ENCODE data around the gene WFDC1.
"Not testable (repeated sequence)": the region's sequence is repeated elsewhere in the genome, so short reads cannot be mapped to it uniquely, and the experiment has no call there.

WFDC1 gene

DNA sequence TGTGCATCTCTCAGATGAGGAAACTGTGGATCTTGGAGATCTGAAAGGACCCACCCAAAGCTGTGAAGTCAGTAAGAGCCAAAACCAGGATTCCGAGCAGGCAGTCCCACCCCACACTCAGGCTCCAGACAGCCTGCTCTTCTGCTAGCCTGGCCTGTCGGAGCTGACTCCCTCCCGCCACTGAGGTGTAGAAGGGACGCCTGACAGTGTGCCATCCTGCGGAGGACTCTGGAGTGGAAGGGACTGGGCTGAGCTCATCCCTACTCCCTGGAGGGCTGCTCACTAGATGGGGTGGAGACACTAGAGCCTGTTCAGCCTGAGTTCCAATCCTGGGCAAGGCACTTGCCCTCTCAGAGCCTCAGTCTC lies 36.0 kb downstream of the WFDC1 start:
- DNase-seq: no peak

DNA sequence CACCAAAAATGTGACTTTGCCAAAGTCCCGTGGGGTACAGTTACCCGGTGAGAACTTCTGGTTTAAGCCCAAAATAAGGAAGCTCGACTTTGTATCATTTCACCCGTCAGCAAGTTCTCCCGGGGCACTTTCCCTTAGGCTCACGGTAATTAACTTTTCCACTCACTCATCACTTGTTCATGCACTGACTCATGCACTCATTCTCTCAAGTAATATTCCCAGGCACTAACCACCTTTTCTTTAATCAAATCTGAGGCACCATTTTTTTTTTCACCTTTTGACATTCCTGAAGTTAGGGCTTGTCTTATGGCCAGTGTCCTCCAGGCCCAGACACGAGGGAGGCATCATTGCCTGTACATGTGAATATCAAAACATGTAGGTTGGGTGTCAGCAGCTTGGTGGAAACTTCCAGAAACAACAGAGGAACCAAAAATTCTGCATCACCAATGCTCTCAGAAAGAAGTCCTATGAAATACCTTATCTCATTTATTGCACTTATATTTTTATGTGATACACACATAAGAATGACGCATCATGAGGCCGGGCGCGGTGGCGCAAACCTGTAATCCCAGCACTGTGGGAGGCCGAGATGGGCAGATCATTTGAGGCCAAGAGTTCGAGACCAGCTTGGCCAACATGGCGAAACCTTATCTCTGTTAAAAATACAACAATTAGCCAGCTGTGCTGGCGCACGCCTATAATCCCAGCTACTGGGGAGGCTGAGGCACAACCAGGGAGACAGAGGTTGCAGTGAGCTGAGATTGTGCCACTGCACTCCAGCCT lies 37.5 kb downstream of the WFDC1 start:
- DNase-seq: no peak

DNA sequence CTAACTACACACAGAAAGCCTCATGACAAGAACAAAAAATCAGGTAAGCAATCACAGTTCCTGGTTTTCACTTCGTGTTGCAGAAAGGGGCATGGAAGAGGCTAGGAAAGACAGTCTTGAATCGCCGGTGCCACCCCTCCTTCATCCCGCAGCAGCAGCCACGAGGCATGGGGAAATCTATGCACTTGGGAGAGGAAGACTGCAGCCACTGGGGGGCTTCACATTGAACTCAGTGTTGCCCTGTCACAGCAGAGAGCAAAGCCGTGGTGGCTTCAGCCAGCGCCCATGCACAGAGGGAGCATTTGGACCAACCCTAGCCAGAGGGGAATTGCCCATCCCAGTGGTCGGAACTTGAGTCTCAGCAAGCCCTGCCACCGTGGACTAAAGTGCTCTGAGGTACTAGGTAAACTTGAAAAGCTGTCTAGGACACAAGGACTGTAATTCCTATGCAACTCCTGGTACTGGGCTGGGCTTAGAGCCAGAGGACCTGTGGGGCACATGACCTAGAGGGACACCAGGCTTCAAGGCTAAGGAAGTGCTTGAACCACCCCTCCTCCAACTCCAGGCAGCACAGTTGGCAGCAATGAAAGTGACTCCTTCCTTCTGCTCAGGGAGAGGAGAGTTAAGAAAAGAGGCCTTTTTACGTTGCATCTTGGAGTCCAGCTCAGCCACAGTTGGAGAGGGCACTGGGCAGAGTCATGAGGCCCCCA lies 38.5 kb downstream of the WFDC1 start:
- no peak for DNase-seq

DNA sequence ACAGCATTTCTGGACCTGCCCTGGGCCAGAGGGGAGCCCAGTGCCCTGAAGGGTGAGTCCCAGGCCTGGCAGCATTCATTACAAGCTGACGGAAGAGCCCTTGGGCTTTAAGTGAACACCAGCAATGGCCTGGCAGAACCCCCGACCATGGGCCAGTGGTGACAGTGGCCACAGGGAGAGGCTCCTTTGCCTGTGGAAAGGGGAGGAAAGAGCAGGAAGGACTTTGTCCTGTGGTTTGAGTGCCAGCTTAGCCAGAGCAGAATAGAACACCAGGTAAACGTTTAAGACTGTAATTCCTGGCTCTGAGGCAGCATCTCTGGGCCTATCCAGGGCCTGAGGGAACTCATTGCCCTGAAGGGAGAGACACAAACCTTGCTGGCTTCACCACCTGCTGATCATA lies 39.4 kb downstream of the WFDC1 start:
- DNase-seq: no peak

DNA sequence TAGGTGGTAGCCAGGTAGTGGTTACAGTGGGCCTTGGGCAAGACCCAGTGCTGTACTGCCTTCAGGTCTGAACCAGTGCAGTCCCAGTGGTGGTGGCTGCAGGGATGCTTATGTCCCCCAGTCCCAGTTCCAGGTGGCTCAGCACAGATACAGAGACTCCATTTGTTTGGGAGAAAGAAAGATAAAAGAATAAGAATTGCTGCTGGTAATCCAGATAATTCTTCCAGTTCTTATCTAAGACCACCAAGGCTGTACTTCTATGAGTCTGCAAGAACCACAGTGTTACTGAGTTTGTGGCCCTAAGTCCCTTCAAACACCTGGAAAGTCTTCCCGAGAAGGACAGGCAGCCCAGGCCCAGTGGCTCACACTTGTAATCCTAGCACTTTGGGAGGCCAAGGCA lies 39.8 kb downstream of the WFDC1 start:
- DNase-seq: no peak

DNA sequence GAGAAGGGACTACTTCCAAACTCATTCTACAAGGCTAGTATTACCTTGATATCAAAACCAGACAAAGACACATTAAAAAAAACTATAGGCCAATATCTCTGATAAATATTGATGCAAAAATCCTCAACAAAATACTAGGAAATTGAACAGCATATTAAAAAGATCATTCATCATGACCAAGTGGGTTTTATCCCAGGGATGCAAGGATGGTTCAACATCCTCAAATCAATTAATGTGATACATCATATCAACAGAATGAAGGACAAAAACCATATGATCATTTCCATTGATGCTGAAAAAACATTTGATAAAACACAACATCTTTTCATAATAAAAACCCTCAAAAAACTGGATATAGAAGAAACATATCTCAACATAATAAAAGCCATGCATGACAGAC lies 42.6 kb downstream of the WFDC1 start:
- DNase-seq: not testable (repeated sequence)

DNA sequence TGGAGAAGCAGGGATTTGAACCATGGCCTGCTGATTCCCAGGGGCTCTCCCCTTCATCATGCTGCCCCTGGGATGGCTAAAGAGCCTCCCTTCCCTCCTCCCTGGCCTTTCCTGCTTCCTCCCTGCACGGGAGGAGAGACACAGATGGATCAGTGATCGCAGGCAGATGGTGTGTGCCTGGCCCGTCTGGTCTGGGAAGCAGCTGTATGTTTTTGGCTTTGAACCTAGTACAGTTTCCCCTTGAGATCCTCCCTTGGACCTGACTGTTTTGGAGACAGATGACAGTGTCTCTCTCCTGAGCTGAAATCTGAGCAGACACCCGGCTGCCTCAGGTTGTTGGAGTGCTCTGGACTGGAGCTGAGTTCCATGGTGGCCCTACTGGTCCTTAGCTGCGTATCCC lies 44.6 kb downstream of the WFDC1 start:
- no peak for DNase-seq

DNA sequence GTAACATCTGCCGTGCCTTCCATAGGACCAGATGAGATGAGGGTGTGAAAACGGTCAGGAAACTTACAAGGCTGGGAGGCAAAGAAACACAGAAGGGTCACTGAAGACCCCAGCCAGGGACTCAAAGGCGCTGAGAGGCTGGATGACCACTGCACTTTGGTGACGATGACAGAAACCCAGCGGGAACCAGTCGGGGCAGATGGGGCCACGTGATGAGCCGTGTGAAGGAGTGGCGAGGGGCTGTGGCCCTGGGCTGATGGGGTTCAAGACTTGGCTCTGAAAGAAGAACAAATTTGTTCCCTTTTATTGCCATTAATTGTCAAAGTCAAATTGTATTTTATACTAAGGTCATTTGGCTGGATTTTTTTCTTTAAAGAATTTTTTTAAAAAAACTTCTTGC lies 45.1 kb downstream of the WFDC1 start:
- no peak for DNase-seq

DNA sequence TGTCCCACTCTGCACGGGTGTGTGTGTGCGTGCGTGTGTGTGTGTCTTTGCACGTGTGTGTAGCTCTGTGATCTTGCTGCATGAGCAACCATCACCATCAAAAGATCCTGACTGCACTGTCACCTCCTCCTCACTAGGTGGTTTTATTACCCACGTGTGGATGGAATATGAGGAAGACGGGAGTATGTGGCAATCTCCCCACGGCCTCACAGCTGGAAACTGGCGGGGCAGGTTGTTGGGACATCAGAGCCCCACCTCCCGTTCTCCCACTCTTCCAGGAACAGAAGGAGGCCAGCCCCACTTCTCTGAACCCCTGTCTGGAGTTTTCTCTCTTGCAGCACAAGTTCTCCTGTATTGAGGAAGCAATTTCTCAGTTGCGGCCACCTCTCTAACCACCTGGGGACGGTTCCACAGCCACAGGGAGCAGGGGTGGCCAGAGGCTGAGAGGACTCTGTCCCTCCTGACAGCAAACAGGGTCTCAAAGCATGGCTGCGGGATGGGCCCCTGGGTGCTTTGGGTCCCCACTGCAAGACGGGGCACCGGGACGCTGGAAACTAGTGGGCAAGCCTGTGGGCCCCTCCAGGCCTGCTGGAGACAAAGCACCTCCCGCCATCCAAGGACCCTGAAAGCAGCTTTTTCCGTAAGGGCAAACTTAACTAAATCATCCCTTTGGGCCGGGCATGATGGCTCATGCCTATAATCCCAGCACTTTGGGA lies 45.8 kb downstream of the WFDC1 start:
- DNase-seq: no peak

DNA sequence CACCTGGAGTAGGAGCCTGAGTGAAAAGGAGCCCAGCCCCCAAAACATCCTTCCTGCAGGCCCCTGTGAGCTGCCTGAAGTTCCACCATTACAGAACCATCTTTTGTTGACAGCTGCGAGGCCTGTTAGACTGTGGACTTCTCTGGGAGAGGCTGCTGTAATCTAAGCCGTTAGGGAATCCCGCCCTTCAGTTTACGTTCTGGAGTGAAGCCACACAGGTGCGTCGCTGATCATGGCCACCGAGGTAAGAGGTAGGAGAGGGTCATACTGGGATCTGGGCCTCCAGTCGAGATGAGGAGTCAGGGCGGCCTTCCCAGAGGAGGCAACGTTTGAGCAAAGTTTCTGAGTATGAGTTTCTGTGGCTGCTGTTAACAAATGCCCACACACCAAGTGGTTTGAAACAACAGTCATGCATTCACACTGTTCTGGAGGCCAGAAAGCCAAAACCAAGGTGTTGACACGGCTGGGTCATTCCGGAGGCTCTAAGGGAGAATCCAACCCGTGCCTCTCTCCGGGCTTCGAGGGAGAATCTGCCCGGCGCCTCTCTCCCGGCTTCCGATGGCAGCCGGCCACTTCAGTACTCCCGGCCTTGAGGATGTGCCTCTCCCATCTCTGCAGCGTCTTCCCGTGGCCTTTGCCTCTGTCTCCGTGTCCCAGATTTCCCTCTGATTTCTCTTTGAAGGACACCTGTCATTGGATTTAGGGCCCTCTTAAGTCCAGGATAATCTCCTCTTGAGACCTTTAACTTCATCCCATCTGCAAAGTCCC lies 47.0 kb downstream of the WFDC1 start:
- no peak for DNase-seq

DNA sequence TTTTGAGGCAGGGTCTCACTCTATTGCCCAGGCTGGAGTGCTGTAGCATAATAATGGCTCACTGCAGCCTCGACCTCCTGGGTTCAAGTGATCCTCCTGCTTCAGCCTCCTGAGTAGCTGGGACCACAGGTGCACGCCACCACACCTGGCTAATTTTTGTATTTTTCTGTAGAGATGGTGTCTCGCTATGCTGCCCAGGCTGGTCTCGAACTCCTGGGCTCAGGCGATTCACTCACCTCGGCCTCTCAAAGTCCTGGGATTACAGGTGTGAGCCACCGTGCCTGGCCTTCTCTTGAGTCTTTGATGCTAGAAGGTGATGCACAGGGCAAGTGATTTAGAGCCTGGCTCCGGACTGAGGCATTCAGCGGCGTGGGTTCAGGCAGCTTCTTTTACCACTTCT lies 49.1 kb downstream of the WFDC1 start:
- DNase-seq: not testable (repeated sequence)

DNA sequence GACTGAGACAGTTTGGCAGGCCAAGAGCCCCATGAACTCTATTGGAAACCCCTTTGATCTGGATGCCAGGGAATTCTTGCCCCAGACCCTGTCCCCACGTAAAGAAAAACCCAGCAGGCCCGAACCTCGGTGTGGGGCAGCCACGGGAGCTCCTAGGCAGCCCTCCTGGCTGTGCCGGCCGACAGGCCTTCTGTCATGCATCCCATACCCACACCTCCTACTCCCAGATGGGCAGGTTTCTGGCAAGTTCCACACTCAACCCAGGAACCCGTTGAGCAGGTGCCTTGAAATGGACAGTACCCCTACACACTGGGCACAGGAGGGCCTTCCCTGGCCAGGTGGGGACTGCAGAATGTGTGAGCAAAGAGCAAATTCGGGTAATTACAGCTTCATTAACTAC lies 50.1 kb downstream of the WFDC1 start:
- no peak for DNase-seq

DNA sequence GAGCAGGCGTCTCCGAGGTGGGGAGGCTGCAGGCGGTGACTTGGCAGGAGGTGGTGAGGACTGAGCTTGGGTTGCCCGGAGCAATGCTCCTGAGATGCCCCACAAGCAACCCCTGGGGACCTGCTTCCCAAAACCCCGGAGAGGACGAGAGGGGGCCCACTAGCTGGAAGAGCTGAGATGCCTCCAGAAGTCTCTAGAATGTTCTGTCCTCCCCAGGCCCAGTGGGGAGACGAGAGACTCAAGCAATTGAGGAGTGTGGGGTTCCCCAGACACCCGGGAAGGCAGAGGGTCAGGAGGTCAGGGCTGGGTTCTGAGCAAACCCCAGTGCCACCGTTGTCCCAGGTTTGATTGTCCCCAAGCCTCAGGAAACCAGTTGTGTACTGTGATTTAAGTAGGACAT lies 52.5 kb downstream of the WFDC1 start:
- no peak for DNase-seq

DNA sequence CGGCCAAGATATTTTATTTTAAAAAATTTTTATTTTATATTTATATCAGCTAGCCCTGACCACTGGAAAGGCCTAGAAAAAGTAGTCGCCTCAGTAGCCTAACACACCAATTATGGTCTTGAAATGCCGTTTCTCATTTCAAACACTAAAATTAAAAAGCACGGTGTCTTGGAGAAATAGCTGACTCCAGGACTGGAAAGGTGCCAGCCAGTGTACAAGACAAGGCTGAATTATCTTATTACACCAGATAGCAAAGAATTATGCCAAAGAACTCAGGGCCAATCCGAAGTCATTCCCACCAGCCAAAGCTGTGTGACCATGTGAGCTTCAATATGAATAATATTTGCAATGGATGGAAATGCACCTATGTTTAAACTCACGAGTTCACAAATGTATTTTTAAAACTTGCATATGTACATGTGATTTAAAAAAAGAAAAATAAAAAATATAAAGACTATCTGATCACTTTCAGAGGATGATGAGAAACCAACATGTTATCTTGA lies 53.8 kb downstream of the WFDC1 start:
- no peak for DNase-seq

DNA sequence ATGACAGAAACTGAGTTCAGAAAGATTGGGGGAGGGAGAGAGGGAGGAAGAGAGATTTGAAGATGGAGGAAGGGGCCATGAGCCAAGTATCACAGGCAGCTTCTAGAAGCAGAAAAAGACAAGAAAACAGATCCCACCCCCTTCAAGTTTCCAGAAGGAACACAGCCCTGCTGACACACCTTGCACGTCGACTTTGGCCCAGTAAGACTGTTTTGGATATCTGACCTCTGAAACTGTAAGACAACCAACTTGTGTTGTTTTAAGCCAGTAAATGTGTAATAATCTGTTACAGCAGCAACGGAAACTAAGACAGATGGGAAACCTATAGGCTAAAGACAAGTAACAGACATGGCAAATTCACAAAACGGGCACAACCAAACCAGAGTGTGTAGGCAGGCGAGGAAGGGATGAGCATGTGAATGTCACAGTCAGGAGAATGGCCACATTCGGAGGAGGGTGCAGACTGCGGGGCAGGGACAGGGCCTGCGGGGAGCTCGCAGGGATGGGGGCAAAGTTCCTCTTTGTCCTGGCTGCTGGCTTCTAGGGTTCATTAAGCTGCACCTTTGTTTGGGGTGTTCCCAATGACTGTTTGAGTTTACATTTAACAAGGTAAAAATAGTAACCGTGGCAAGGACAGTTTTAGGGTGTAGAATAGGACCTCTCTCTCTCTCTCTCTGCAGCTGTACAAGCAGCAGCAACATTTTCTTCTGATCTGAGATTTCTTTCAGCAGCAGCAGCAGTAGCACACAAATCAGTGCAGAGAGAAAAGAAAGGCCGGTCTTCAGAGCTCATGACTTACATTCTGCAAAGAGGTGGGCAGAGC lies 55.4 kb downstream of the WFDC1 start:
- DNase-seq: no peak

DNA sequence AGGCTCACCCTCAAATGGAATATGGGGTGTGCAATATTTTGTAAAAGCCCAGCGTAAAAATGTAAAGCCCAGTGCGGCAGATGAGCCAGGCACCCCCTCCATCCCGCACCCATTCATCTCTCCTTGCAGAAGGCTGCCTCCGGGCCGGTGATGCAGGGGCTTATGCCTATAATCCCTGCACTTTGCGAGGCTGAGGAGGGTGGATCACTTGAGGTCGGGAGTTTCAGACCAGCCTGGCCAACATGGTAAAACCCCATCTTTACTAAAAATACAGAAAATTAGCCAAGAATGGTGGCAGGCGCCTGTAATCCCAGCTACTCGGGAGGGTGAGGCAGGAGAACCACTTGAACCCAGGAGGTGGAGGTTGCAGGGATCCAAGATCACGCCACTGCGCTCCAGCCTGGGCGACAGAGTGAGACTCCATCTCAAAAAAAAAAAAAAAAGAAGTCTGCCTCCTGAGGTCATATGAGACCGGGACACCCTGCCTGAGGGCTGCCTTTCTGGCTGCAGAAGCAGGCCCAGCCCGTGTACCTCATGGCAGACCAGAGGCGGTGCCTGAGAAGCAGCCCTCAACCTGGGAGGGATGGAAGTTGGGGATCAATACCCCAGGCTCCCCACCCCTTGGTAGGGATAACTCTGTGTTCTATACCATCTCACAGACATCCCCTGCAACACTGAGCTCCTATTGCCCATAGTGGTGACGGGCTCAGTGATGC lies 56.2 kb downstream of the WFDC1 start:
- no peak for DNase-seq

DNA sequence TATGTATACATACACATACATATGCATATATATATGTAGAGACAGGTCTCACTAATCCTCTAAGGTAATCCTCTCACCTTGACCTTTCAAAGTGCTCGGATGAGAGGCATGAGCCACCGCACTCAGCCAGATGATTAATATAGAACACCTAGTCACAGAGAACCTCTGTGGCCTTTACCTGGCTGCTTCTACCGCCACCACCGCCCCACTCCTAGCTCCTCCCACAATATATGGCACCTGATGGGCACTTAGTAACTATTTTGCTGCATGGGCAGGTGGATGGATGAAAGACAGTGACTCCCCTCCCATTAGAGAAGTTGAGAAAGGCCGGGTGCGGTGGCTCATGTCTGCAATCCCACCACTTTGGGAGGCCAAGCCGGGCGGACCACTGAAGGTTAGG lies 57.0 kb downstream of the WFDC1 start:
- no peak for DNase-seq

DNA sequence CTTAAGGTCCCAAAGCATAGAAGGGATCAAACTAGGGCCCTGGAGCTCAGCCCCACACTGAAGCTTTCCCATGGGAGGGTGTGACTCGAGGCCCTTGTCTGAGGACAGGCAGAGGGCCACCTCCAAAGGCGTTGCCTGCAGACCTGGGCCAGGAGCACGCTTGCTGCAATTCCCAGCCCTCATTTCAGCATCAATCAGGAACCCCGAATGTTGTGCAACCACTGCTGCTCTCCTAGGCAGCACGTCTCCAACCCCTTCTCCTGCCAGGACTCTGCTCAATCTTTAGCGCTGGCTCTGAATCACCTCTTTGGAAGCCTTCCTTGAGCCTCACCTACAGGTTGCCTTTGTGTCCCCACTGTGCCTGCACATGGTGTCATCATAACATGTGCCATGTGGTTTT lies 59.6 kb downstream of the WFDC1 start:
- no peak for DNase-seq

DNA sequence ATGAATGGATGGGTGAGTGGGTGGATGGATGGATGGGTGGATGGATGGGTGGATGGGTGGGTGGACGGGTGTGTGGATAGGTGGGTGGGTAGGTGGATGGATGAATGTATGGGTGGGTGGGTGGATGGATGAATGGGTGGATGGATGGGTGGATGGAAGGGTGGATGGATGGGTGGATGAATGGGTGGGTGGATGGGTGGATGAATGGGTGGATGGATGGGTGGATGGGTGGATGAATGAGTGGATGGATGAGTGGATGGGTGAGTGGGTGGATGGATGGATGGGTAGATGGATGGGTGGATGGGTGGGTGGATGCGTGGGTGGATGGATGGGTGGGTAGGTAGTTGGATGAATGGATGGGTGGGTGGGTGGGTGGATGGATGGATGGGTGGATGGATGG lies 60.5 kb downstream of the WFDC1 start:
- no peak for DNase-seq

DNA sequence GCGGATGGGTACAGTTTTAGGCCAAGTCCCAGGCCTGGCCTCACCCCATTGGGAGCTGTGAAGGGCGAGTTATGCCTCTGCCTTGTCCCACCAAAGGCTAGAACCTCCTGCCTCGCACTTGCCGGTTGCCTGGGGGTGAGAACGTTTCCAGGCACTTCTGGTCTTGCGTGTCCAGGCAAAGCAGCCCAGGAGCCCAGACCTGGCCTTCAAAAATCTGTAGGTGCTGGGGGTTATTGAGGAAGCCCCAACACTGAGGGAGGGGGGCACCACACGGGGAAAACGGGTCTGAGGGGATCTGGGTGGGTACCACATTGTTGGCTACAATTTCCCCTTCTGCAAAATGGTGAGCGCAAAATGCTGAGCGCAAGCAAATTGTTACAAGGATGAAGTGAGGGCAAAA lies 61.5 kb downstream of the WFDC1 start:
- no peak for DNase-seq

DNA sequence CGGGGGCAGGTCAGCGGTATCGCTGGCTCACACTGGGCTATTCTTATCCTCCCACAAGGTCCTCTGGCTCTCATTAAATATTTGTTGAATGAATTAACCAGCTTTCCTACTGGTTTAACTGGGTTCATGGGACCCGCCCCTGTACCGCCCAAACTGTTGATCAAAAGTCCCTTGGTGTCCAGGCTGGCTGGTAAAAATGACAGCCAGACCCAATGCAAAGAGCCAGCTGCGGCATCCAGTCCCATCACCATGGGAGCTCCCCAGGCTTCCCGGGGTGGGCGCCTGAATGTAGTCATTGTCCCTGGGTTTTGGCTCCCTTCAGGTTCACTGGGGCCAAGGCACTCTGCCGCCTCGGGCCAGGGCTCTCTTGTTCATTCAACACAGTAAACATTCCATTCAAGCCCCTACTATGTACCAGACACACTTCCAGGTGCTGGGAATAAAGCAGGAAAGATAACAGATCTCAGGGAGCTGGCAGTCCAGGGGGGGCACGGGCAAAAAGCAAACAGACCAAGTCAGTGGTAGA lies 62.0 kb downstream of the WFDC1 start:
- no peak for DNase-seq

All from NCI-H2107 (cell line).